SK-N-SH (cell line): Measurements from ENCODE around the gene ABLIM1. TPM values are rescaled to one million over a fixed set of nuclear protein-coding genes. Genes with fewer than 3 reads are reported as not detected.

Source experiments
- CTCF ChIA-PET: fragments of 300-600, 350-600 bp; formaldehyde crosslinking; extraction: SDS; loops from one replicate; lab custom pipeline; 2021; lab: Yijun Ruan, JAX
- POLR2A ChIA-PET: fragments of 350-600 bp; sonication (Branson Sonifier 250); formaldehyde crosslinking; extraction: SDS; loops from one replicate; lab custom pipeline; 2020; ENCODE audit warnings: antibody characterized with exemption, inconsistent platforms; lab: Yijun Ruan, JAX
- DNase-seq: peaks from one replicate; pipeline ENCODE4 v3.0.0; 2012
- H2AFZ ChIP-seq: fragments of 200-600 bp; sonication (generic); 2 replicates; pipeline ENCODE4 v1.8.1; 2016; ENCODE audit warnings: antibody characterized with exemption, mild to moderate bottlenecking, low read depth
- H3F3A ChIP-seq: fragments of 200-600 bp; sonication (generic); replicated peaks from 2 replicates; pipeline ENCODE3; 2016; ENCODE audit warnings: antibody characterized with exemption, mild to moderate bottlenecking; ENCODE audit not compliant: insufficient read depth
- H3K27ac ChIP-seq, 2 experiments: fragments of 200-500 bp in 1 of 2; fragments of 200-600 bp in 1 of 2; sonication (Bioruptor generic) in 1 of 2; sonication (generic), shearing (Covaris generic) in 1 of 2; 2 replicates each; pipeline versions ENCODE4 v1.5.1 to v1.6.1; 2014 to 2016; ENCODE audit warnings: low read depth in 2 of 2, inconsistent platforms in 1 of 2, low read length in 1 of 2, mild to moderate bottlenecking in 1 of 2, mixed read lengths in 1 of 2
- H3K27me3 ChIP-seq: fragments of 200-600 bp; sonication (generic), shearing (Covaris generic); 2 replicates; pipeline ENCODE4 v1.6.1; 2016; ENCODE audit warnings: mixed run types; ENCODE audit not compliant: insufficient read depth
- H3K36me3 ChIP-seq, 2 experiments: fragments of 200-500 bp in 1 of 2; fragments of 200-600 bp in 1 of 2; sonication (Bioruptor generic) in 1 of 2; sonication (generic) in 1 of 2; replicated peaks in 1 of 2; 2 replicates each; pipeline versions ENCODE3 to v1.5.1; 2014 to 2016; ENCODE audit warnings: low read length in 1 of 2, mild to moderate bottlenecking in 1 of 2; ENCODE audit not compliant: insufficient read depth in 2 of 2, control insufficient read depth in 1 of 2
- H3K4me1 ChIP-seq, 2 experiments: fragments of 200-500 bp in 1 of 2; fragments of 200-600 bp in 1 of 2; sonication (Bioruptor generic) in 1 of 2; sonication (generic), shearing (Covaris generic) in 1 of 2; 2 replicates each; pipeline versions ENCODE4 v1.5.1 to v1.6.1; 2014 to 2016; ENCODE audit warnings: low read depth in 1 of 2, low read length in 1 of 2, mixed run types in 1 of 2; ENCODE audit not compliant: insufficient read depth in 2 of 2, control insufficient read depth in 1 of 2
- H3K4me2 ChIP-seq: fragments of 200-600 bp; sonication (generic), shearing (Covaris generic); 2 replicates; pipeline ENCODE4 v1.6.1; 2017; ENCODE audit warnings: mixed run types
- H3K4me3 ChIP-seq, 2 experiments: fragments of 200-500 bp in 1 of 2; fragments of 200-600 bp in 1 of 2; sonication (Bioruptor generic) in 1 of 2; sonication (generic), shearing (Covaris generic) in 1 of 2; 2 replicates each; pipeline versions ENCODE4 v1.5.1 to v1.8.1; 2014 to 2016; ENCODE audit warnings: low read depth in 2 of 2, inconsistent platforms in 1 of 2, low read length in 1 of 2, mild to moderate bottlenecking in 1 of 2, mixed read lengths in 1 of 2, moderate library complexity in 1 of 2
- H3K79me2 ChIP-seq: fragments of 200-600 bp; sonication (generic); 2 replicates; pipeline ENCODE4 v1.8.1; 2017; ENCODE audit warnings: mild to moderate bottlenecking; ENCODE audit not compliant: insufficient read depth
- H3K9ac ChIP-seq: fragments of 200-600 bp; sonication (generic); 2 replicates; pipeline ENCODE4 v1.6.1; 2017; ENCODE audit warnings: mixed run types
- H3K9me2 ChIP-seq: fragments of 200-600 bp; sonication (generic); 2 replicates; pipeline ENCODE4 v1.6.1; 2017; ENCODE audit warnings: mixed run types
- H3K9me3 ChIP-seq: fragments of 200-600 bp; sonication (generic); 2 replicates; pipeline ENCODE4 v1.6.1; 2017; ENCODE audit warnings: mixed run types, mild to moderate bottlenecking, moderate library complexity
- H4K20me1 ChIP-seq: fragments of 200-600 bp; sonication (generic); 2 replicates; pipeline ENCODE4 v1.6.1; 2017; ENCODE audit warnings: mild to moderate bottlenecking, mixed run types; ENCODE audit not compliant: insufficient read depth
- CHD2 ChIP-seq: fragments of 150-350 bp; IDR thresholded peaks from 2 replicates; pipeline ENCODE4 v1.6.1; 2018; ENCODE audit warnings: low read length; ENCODE audit not compliant: partially characterized antibody
- CTCF ChIP-seq: fragments of 200-600 bp; sonication (generic); IDR thresholded peaks from 2 replicates; pipeline ENCODE4 v1.6.1; 2017; ENCODE audit warnings: antibody characterized with exemption, mild to moderate bottlenecking, moderate library complexity
- EP300 ChIP-seq, 2 experiments: IDR thresholded peaks; 2 replicates each; pipeline versions ENCODE4 v1.4.0 to v1.6.1; 2012; ENCODE audit warnings: borderline replicate concordance in 1 of 2, low read depth in 1 of 2, low read length in 1 of 2
- FOXM1 ChIP-seq: IDR thresholded peaks from 2 replicates; pipeline ENCODE4 v1.4.0; 2012; ENCODE audit warnings: low read depth, mild to moderate bottlenecking
- GABPA ChIP-seq: IDR thresholded peaks from 2 replicates; pipeline ENCODE4 v1.4.0; 2012; ENCODE audit warnings: low read depth, mild to moderate bottlenecking
- IRF3 ChIP-seq: fragments of 150-350 bp; IDR thresholded peaks from 2 replicates; pipeline ENCODE4 v1.6.1; 2016; ENCODE audit warnings: mild to moderate bottlenecking, low read depth, low read length
- MEF2A ChIP-seq: IDR thresholded peaks from 2 replicates; pipeline ENCODE4 v1.4.0; 2012; ENCODE audit warnings: low read depth, borderline replicate concordance
- NFIC ChIP-seq: IDR thresholded peaks from 2 replicates; pipeline ENCODE4 v1.4.0; 2012; ENCODE audit warnings: borderline replicate concordance
- NRF1 ChIP-seq: IDR thresholded peaks from 2 replicates; pipeline ENCODE4 v1.6.1; 2012; ENCODE audit warnings: low read depth, mild to moderate bottlenecking, low read length
- PBX3 ChIP-seq: IDR thresholded peaks from 2 replicates; pipeline ENCODE4; 2012
- POLR2AphosphoS5 ChIP-seq: IDR thresholded peaks from 2 replicates; pipeline ENCODE4 v1.6.1; 2012; ENCODE audit warnings: low read depth, low read length
- RAD21 ChIP-seq: IDR thresholded peaks from 2 replicates; pipeline ENCODE4 v1.6.1; 2012; ENCODE audit warnings: mild to moderate bottlenecking, low read length
- REST ChIP-seq: IDR thresholded peaks from 2 replicates; pipeline ENCODE4 v1.6.1; 2012; ENCODE audit warnings: mild to moderate bottlenecking, low read depth, low read length, moderate library complexity
- SMC3 ChIP-seq: IDR thresholded peaks from 2 replicates; pipeline ENCODE4 v1.6.1; 2012; ENCODE audit warnings: low read depth, low read length, improper control_type of control experiment
- TEAD4 ChIP-seq: IDR thresholded peaks from 2 replicates; pipeline ENCODE4 v1.4.0; 2012; ENCODE audit warnings: mild to moderate bottlenecking, borderline replicate concordance; ENCODE audit not compliant: insufficient read depth
- USF2 ChIP-seq: fragments of 150-350 bp; IDR thresholded peaks from 2 replicates; pipeline ENCODE4 v1.6.1; 2017; ENCODE audit warnings: antibody characterized with exemption, low read length, low read depth, borderline replicate concordance
- YY1 ChIP-seq: IDR thresholded peaks from 2 replicates; pipeline ENCODE4 v1.4.0; 2012; ENCODE audit warnings: low read depth, mild to moderate bottlenecking
- ZBTB33 ChIP-seq: IDR thresholded peaks from 2 replicates; pipeline ENCODE4 v1.4.0; 2012; ENCODE audit warnings: low read depth, borderline replicate concordance
- WGBS: methylation state at CpG from one replicate; pipeline ENCODE4 v1.1.6; 2017; ENCODE audit warnings: low lambda C conversion rate; 5-methylcytosine and 5-hydroxymethylcytosine counted together
- polyA plus RNA-seq, 3 experiments: library from polyadenylated mRNA; depleted of rRNA; stranded (reverse); fragments of >200 nt; gene quantifications; 2 replicates each; pipeline ENCODE4 v1.2.3, GENCODE V29; 2012

ABLIM1 gene
- polyA plus RNA-seq, 1 of the 3 experiments (the other 2 are of a cell fraction): 16.1 TPM

GRCh38 chr10:114629824-114630730 is 28.0 kb downstream of the ABLIM1 start:
- H3K4me2 ChIP-seq: peak overlapping the region; percentile 18; the same call in 1 of the 2 replicates
- 80% methylated on average over 4 of the region's 4 CpGs for WGBS
- H4K20me1 ChIP-seq: no peaks in the 10 kb centered on the region

More at GRCh38 chr10:114629824-114630730, 28.0 kb downstream of the ABLIM1 start:
- Histone ChIP-seq H2AFZ (no peak overlapping the region), H3K79me2 (no peaks in the 10 kb centered on the region), H3K36me3 (no peaks in the 10 kb centered on the region), H3F3A (peaks cover 20% of the 10 kb centered on the region), H3K4me1 (peaks cover 15 to 19% of the 10 kb centered on the region in 2 experiments), H3K27me3 (no peaks in the 10 kb centered on the region), H3K9ac (no peak overlapping the region), H3K9me2 (no peaks in the 10 kb centered on the region), H3K27ac (no peak overlapping the region), H3K4me3 (no peak overlapping the region), H3K9me3 (no peaks in the 10 kb centered on the region)
- ChIA-PET CTCF (interaction anchor here (0.6 to 0.7 kb wide), 2 partner anchors 23 to 30 kb away, joined by 3 read pairs; no protein-coding TSS in a partner anchor), POLR2A (no interaction called here)
- DNase-seq: no peak
- TF ChIP-seq REST (no peak), NFIC (no peak), ZBTB33 (no peak), CHD2 (no peak), EP300 (IDR thresholded peaks at IDR 0.05; ENCODE audit: borderline replicate concordance in 1 of 2, low read depth in 1 of 2, low read length in 1 of 2) (no peak), POLR2AphosphoS5 (no peak), YY1 (no peak), PBX3 (no peak), SMC3 (no peak), TEAD4 (no peak), USF2 (no peak), GABPA (no peak), NRF1 (no peak), MEF2A (no peak), FOXM1 (no peak), CTCF (no peak), IRF3 (no peak), RAD21 (no peak)
